Testis (tissue), 2 donors: ENCODE results near the gene VGLL4.

Experiments used
- POLR2A ChIP-seq: fragments of 450-650 bp; IDR thresholded peaks from one replicate; pipeline ENCODE4 v1.6.1; 2017; ENCODE audit warnings: antibody characterized with exemption, mild to moderate bottlenecking, moderate library complexity
- TF ChIP-seq, protein P1 (sequence below), 3 experiments: fragments of 450-650 bp in 2 of 3; fragments of 200-600 bp in 1 of 3; sonication (generic) in 1 of 3; IDR thresholded peaks; one replicate each; pipeline ENCODE4 v1.5.1; 2016 to 2019; ENCODE audit warnings: antibody characterized with exemption in 3 of 3, mild to moderate bottlenecking in 2 of 3, moderate library complexity in 1 of 3

DNA sequence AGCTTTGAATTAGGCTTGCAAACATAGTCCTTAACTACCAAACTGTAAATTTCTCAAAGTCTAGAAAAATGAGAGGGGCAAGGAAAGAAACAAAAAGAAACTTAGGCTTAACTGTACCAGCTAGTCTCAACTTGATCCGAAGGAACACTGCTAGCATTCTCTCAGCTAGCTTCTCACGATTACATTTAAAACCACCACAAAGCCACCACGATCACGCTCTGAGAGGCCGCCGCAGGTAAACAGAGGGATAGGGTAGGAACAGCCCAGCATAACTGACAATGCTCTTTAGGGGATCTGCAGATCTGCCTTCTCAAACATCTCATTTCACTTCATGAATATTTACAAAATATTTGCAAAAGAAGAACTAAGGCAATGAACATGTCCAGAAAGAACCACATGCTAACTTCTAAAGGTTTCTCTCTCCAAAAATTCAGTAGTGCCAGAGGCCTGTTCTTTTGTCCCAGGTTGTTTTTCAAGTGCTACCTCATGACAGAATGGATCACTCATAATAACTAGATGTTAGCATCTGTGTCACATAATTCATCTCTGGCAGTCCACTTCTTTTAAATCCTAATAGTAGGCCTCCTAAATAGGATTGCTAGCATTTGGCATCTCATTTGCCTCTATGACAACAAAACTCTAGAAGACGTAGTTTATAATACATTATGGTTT, 18.9 kb downstream of the VGLL4 start:
- TF ChIP-seq, protein P1, sequence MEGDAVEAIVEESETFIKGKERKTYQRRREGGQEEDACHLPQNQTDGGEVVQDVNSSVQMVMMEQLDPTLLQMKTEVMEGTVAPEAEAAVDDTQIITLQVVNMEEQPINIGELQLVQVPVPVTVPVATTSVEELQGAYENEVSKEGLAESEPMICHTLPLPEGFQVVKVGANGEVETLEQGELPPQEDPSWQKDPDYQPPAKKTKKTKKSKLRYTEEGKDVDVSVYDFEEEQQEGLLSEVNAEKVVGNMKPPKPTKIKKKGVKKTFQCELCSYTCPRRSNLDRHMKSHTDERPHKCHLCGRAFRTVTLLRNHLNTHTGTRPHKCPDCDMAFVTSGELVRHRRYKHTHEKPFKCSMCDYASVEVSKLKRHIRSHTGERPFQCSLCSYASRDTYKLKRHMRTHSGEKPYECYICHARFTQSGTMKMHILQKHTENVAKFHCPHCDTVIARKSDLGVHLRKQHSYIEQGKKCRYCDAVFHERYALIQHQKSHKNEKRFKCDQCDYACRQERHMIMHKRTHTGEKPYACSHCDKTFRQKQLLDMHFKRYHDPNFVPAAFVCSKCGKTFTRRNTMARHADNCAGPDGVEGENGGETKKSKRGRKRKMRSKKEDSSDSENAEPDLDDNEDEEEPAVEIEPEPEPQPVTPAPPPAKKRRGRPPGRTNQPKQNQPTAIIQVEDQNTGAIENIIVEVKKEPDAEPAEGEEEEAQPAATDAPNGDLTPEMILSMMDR (IDR thresholded peaks at IDR 0.05) = no peak
- TF ChIP-seq POLR2A = no peak
